Fibroblast of skin of left quadriceps (primary cell): ENCODE measurements around the gene HAND2.

Source experiments
- DNase-seq, 2 experiments: peaks; one replicate each; pipeline ENCODE4 v3.0.0-alpha.2; 2013; ENCODE audit warnings: low read depth in 2 of 2

The HAND2 gene

DNA sequence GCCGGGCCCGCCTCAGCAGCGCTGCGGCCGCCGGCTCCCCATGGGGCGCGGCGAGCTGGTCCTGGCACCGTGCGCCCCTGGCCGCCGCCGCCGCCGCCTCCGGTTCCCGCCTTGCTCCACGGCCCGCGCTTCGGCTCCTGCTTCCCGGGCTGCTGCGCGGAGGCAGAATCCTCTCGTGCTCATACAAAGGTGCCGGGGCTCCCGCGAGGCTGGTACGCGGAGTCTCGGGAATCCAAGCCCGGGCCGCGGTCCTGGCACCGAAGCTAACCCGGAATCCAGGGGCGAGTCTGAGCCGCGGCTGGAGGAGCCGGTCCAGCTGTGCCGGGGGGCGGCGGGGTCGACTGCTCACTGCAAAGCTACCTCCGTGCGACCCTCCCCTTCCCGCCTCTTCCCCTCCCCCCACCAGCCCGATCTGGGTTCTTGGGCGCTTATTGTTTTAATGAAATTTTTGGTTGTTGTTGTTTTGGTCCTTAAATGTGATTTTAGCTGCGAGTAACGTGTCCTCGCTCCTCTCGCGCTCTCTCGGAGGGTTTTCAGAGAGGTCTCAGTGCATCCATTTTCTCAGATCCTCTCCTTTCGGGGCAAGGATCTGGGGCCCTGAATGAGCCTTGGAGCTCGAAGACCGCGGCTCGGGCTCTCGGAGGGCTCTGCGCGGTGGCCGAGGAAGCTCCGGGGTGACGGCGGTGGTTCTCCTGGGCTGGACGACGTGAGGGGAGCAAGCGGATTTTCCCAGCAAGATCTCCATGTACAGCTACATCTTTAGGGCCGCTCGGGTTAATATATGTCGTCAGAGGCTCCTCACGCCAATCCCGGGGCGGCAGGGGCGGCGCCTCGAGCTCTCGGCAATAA lies at the start of gene HAND2:
Gene HAND2, minus strand, starts transcription at position 753 of the 849 bp plus-strand sequence. CDS start 940 bp downstream, outside the sequence.
- DNase-seq, result peak; percentile 66 to 72

GRCh38 chr4:173578956-173579355 lies 48.9 kb upstream of the HAND2 start:
- DNase-seq, result no peak

DNA sequence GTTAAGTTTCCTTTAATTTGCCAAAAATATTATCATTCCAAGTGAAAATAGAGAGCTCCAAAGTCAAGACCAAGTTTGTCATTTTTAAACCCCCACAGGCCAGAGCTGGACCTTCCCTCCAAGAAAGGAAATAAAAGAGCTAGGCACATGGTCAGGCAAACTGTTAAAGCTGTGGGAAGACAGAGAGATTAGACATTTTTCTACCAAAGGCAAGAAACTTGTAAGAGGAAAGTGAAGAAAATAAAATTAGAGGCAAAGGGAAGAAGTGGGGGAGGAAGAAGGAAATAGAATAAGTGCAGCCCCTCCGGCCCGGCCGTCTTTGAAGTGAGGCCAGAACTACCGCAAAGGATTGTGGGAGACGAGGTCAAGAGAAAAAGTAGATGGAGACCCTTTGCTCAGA lies 47.9 kb upstream of the HAND2 start:
- DNase-seq, result no peak

- DNase-seq, result no peak
Observed at GRCh38 chr4:173575482-173576152, 45.6 kb upstream of the HAND2 start.

- no peak for DNase-seq
Observed at GRCh38 chr4:173573725-173574124, 43.7 kb upstream of the HAND2 start.

GRCh38 chr4:173573286-173573685 lies 43.3 kb upstream of the HAND2 start:
- DNase-seq, result no peak

- no peak for DNase-seq
Observed at GRCh38 chr4:173572493-173573129, 42.6 kb upstream of the HAND2 start.

GRCh38 chr4:173571620-173572019 lies 41.6 kb upstream of the HAND2 start:
- no peak for DNase-seq

DNA sequence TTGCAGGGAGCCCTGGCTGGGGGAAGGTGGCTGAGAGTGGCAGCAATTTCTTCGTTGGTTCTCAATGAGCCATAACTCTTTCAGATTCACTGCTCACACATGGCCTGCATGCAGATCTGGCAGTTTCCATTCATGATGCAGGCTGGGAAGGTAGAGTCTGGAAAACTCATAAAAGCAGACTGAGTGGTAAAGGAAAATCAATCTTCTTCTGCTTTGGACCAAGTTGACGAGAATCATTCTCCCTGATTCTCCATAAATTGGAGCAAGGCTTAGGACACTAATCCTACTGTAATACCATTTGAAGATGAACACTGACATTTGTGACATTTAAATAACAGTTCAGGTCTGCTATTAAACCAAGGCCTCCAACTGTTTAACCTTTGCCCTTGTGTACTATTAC lies 35.3 kb upstream of the HAND2 start:
- DNase-seq, result no peak

DNA sequence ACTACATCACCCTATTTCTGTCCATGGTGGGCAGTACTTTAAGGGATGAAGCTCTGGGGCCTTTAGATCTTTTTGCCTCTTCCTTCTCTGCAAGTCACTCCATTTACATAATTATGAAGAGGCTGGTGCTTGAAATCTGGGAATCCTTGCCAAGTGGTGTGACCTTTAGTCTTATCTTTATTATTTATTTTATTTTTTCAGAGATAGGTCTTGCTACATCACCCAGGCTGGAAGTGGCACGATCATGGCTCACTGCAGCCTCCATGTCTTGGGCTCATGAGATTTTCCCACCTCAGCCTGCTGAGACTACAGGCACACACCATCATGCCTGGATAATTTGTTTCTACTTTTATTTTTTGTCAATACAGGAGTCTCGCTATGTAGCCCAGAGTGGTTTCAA lies 34.4 kb upstream of the HAND2 start:
- DNase-seq, result no peak

DNA sequence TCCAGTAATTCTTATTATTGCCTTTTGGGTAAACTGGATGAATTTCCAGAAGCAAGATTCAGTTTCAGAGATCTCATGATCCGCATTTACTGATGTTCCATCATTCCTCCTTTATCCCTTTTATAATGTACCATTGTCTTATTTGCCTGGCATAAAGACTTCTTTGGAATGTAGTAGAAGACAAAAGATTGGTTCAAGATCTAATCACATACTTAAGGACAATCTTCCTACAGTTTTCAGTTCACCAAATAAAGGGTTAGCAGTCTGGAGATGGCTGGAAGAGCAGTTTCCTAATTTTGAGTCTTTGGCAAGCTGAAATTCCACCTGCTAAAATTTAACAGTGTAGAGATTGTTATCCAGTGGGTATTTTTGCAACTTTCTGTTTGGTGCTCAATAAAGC lies 30.9 kb upstream of the HAND2 start:
- DNase-seq, result no peak

- no peak for DNase-seq
Observed at GRCh38 chr4:173556398-173557131, 26.5 kb upstream of the HAND2 start.

DNA sequence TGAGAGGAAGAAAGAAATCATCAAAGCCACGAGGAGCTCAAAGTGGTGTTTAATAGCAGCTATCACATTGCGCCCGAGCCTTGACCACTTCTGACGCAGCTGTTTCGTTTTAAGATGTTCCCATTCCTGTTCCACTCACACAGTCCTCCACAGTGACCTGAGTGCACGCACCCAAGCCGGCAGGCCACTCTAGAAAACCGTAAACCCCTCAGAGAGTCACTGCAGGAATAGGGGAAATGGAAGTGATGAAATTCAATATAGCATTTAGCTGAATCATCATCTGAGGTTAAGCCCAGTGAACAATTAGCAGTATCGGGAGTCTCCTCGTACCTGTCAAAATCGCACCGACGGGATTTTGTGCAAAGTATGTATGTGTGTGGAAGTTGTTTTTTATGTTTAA lies 17.9 kb upstream of the HAND2 start:
- DNase-seq, result no peak

GRCh38 chr4:173546776-173547175 lies 16.7 kb upstream of the HAND2 start:
- no peak for DNase-seq

DNA sequence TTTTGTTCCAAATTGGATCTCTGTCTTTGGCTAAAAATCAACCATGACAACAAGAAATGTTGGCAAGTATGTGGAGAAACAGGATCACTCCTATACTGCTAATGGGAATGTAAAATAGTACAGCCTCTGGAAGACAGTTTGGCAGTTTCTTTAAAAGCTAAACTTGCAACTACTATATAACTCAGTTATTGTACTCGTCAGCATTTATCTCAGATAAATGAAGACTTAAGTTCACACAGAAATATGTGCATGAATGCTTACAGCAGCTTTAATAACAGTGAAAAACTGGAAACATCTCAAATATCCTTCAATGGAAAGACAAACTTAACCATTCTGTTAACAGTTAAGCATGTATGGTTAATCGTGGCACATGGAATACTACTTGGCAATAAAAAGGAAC lies 15.4 kb upstream of the HAND2 start:
- DNase-seq, result no peak

GRCh38 chr4:173543266-173543665 lies 13.2 kb upstream of the HAND2 start:
- DNase-seq, result no peak

DNA sequence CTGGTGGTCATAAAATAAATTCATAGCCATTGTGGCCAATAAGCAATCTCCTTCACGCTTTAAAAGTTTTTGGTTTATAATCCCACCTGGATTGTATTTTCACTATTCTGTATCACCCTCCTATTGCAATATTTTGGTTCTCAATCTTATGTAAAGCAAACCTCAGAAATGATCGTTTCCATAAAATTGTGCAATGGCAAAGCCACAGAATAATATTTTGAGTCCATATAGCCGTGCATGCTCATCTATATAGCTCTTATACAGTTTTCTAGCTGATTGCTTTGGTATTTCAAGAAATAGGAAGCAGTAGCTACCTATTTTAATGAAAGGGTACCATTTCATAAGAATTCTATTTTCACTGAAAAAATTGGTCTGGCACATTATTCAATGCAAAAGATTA lies 10.0 kb upstream of the HAND2 start:
- DNase-seq, result no peak

DNA sequence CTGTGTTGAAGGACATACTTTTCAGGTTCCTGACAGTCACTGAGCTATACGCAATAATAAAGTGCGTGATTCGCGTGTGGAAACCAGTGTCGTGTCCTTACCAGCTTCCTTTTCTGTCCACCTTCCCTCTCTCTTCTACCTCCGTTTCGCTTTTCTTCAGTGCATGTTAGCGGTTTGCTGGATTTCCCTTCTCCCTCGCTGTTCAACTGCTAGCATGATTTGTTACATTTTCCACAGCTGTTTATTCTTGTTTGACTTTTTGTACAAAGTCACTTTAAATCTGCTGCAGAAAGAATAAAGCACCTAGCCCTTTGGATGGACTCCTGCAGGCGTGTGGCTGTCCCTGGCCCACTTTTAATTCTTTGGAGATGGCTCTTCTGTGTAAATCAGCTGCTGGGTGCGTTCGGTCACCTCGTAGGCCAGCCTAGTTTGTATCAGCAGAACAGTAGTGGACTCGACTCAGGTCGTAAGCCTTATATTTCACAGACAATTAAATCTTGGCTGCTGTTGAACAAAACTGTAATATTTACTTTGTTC lies 8.9 kb upstream of the HAND2 start:
- DNase-seq, result no peak

DNA sequence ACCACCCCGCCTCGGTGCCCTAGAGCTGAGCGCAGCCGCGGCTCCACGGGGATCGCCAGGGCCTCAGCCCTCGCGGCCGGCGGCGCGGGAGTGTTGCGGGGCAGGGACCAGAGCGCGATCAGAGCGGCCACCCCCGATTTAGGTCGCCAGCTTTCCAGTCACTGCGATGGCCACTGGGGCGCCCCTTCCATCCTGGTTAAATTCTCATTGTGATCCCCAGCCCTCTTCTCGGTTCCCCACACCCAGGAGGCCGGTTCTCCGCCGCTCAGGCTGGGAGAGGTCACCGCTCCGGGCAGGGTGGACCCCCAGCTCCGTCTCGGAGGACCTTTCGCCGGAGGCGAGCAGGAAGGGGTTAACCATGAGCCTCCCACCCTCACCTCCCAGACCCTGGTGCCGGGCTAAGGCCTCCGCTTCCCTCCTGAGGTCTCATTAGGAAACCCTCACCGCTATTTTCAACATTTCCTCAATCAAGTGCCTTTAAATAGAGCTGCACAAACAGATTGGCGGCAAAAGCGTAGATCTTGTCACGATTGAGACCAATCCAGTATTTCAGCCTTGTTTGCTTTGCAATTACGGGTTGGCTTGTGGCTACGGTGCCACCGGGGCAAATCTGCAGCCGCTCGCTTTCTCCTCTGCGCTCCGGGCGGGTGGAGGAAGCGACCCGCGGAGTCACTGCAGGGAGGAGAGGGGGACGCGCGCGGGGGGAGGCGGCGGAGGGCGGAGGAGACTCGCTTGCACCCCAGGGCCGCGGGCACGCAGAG lies 8.3 kb upstream of the HAND2 start:
- no peak for DNase-seq

GRCh38 chr4:173537613-173538147 lies 7.7 kb upstream of the HAND2 start:
- DNase-seq, result no peak
